GM12872 (cell line): ENCODE results near the gene CDH18.

Experiments used
- CTCF ChIP-seq: IDR thresholded peaks from 3 replicates; pipeline ENCODE4 v1.5.1; 2011; ENCODE audit warnings: low read depth, mild to moderate bottlenecking, low read length, moderate library complexity; ENCODE audit not compliant: insufficient read depth

The CDH18 gene

GRCh38 chr5:20023686-20024180, 35.7 kb upstream of the CDH18 start:
- no peak for TF ChIP-seq CTCF

GRCh38 chr5:20020247-20020646, 32.2 kb upstream of the CDH18 start:
- TF ChIP-seq CTCF = no peak

GRCh38 chr5:20017021-20017420, 29.0 kb upstream of the CDH18 start:
- TF ChIP-seq CTCF = no peak

GRCh38 chr5:20000416-20000815, 12.4 kb upstream of the CDH18 start:
- no peak for TF ChIP-seq CTCF

- TF ChIP-seq CTCF = no peak
Measured at GRCh38 chr5:19988457-19988856, 457 bp upstream of the CDH18 start.

- no peak for TF ChIP-seq CTCF
Measured at GRCh38 chr5:19986806-19987205, 1.2 kb downstream of the CDH18 start.

- no peak for TF ChIP-seq CTCF
Measured at GRCh38 chr5:19986031-19986619, 1.9 kb downstream of the CDH18 start.
